Spleen (tissue), 7 donors: Measurements from ENCODE around the gene C7orf57.

ENCODE experiments used
- CTCF ChIP-seq, 11 experiments: fragments of 200-600 bp in 7 of 11; fragments of 450-650 bp in 4 of 11; sonication (generic) in 4 of 11; IDR thresholded peaks in 8 of 11; conservative IDR thresholded peaks in 3 of 11; 1 replicate in 7 of 11; 2 replicates in 4 of 11; pipeline versions ENCODE4 v1.4.0 to v1.8.0; 2016 to 2021; ENCODE audit warnings: antibody characterized with exemption in 11 of 11, inconsistent platforms in 4 of 11, mild to moderate bottlenecking in 1 of 11
- POLR2AphosphoS5 ChIP-seq, 3 donors: sonication (generic); formaldehyde crosslinking; IDR thresholded peaks; one replicate each; pipeline ENCODE4 v1.5.1; 2017; ENCODE audit warnings: antibody characterized with exemption in 3 of 3
- donor health status: DM: no; HTN: no; CAD: no; lungs with moderate emphysema.
- donor health status: DM: no; HTN: no; CAD: no.
- donor health status: DM: no; HTN: no; CAD: no.

DNA sequence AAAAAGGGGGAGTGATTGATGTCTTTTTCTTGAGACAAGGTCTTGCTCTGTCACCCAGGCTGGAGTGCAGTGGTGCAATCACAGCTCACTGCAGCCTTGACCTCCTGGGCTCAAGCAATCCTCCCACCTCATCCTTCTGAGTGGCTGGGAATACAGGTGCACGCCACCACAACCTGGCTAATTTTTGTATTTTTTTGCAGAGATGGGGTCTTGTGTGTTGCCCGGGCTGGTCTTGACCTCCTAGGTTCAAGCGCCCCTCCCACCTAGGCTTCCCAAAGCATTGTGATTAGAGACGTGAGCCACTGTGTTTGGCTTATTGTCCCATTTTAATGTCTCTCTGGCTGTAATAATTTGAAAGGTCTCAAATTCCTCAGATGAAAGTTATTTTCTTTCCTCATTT, 75.5 kb downstream of the C7orf57 start:
- TF ChIP-seq CTCF (IDR thresholded peaks at IDR 0.05 in 8 of 11, conservative IDR thresholded peaks at IDR 0.05 in 3 of 11) (no peak), POLR2AphosphoS5 (IDR thresholded peaks at IDR 0.05) (no peak)
